Measurements from ENCODE around the gene DLK2.

The DLK2 gene

DNA sequence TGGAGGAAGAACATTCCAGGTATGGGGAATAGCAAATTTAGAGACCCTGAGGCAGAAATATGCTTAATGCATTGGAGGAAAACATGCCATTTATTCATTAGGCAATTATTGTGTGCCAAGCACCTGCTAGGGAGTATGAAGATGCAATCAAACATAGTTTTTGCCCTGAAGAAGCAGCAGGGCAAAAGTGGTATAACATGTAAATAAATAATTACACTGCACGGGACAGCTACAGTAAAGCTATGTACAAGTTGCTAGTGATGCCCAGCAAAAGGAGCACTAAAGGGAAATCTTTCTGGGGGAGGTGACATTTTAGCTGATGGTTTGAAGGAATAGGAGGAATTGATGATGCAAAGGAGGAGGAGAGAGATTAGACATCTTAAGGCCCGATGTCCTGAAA, 21.4 kb upstream of the DLK2 start:
- Histone ChIP-seq H3K9me2 (replicated peaks; ENCODE audit: control insufficient read depth, low read length) (no peaks in the 10 kb centered on the region), H3K9me3 (ENCODE audit: control insufficient read depth, insufficient read depth, low read length) (no peaks in the 10 kb centered on the region), H3K36me3 (ENCODE audit: control insufficient read depth, low read length) (no peaks in the 10 kb centered on the region), H3K4me3 (ENCODE audit: low read length) (peak overlapping the region; percentile 78), H3K4me2 (ENCODE audit: low read length) (peak overlapping the region; percentile 84), H3F3A (ENCODE audit: control insufficient read depth, insufficient read depth) (peaks cover 2% of the 10 kb centered on the region; the same call in 1 of the 2 replicates), H3K27ac (ENCODE audit: low read depth, low read length) (no peak overlapping the region), H3K4me1 (ENCODE audit: control insufficient read depth, low read length) (peaks cover 20% of the 10 kb centered on the region), H4K20me1 (ENCODE audit: control insufficient read depth, insufficient read depth, low read depth, low read length) (no peaks in the 10 kb centered on the region; the same call in 1 of the 2 replicates), H3K27me3 (ENCODE audit: control insufficient read depth, low read length) (no peaks in the 10 kb centered on the region), H3K79me2 (ENCODE audit: control insufficient read depth, low read length) (peaks cover 39% of the 10 kb centered on the region)
- no peak for TF ChIP-seq EZH2phosphoT487 (IDR thresholded peaks at IDR 0.05; ENCODE audit: borderline replicate concordance, low read length)
- TF ChIP-seq, protein P1, sequence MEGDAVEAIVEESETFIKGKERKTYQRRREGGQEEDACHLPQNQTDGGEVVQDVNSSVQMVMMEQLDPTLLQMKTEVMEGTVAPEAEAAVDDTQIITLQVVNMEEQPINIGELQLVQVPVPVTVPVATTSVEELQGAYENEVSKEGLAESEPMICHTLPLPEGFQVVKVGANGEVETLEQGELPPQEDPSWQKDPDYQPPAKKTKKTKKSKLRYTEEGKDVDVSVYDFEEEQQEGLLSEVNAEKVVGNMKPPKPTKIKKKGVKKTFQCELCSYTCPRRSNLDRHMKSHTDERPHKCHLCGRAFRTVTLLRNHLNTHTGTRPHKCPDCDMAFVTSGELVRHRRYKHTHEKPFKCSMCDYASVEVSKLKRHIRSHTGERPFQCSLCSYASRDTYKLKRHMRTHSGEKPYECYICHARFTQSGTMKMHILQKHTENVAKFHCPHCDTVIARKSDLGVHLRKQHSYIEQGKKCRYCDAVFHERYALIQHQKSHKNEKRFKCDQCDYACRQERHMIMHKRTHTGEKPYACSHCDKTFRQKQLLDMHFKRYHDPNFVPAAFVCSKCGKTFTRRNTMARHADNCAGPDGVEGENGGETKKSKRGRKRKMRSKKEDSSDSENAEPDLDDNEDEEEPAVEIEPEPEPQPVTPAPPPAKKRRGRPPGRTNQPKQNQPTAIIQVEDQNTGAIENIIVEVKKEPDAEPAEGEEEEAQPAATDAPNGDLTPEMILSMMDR (IDR thresholded peaks at IDR 0.05; ENCODE audit: low read depth, low read length, poor library complexity, severe bottlenecking): no peak

DNA sequence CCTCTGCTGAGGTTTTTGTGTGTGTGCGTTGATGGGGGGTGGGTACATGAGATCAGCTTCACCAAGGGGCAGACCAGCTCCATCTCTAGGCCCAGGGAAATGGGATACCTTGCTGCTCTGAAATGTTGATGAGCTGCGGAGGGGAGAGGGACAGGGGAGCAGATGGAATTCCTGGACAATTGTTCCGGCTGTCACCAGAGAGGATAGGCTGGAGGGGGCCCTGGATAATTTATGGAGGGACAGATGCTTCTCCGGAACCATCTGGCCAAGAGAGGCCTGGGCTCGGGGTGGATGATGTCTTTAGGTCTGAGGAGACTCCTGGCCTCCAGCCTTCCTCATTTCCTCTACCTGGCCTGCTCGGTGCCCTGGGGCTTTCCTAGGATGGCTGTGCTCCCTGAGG, 20.2 kb upstream of the DLK2 start:
- TF ChIP-seq, protein P1 (IDR thresholded peaks at IDR 0.05; ENCODE audit: low read depth, low read length, poor library complexity, severe bottlenecking): no peak
- TF ChIP-seq EZH2phosphoT487 (IDR thresholded peaks at IDR 0.05; ENCODE audit: borderline replicate concordance, low read length): no peak
- peaks cover 29% of the 10 kb centered on the region for H3K79me2 ChIP-seq (ENCODE audit: control insufficient read depth, low read length)
- no peaks in the 10 kb centered on the region for H3K9me3 ChIP-seq (ENCODE audit: control insufficient read depth, insufficient read depth, low read length)
- H3K4me3 ChIP-seq (ENCODE audit: low read length): no peak overlapping the region
- peaks cover 20% of the 10 kb centered on the region for H3K4me1 ChIP-seq (ENCODE audit: control insufficient read depth, low read length)
- H3F3A ChIP-seq (ENCODE audit: control insufficient read depth, insufficient read depth): peaks cover 2% of the 10 kb centered on the region; the same call in 1 of the 2 replicates
- H3K9me2 ChIP-seq (replicated peaks; ENCODE audit: control insufficient read depth, low read length): no peaks in the 10 kb centered on the region
- H4K20me1 ChIP-seq (ENCODE audit: control insufficient read depth, insufficient read depth, low read depth, low read length): no peaks in the 10 kb centered on the region
- no peak overlapping the region for H3K4me2 ChIP-seq (ENCODE audit: low read length)
- H3K36me3 ChIP-seq (ENCODE audit: control insufficient read depth, low read length): no peaks in the 10 kb centered on the region
- H3K27me3 ChIP-seq (ENCODE audit: control insufficient read depth, low read length): no peaks in the 10 kb centered on the region
- H3K27ac ChIP-seq (ENCODE audit: low read depth, low read length): no peak overlapping the region

DNA sequence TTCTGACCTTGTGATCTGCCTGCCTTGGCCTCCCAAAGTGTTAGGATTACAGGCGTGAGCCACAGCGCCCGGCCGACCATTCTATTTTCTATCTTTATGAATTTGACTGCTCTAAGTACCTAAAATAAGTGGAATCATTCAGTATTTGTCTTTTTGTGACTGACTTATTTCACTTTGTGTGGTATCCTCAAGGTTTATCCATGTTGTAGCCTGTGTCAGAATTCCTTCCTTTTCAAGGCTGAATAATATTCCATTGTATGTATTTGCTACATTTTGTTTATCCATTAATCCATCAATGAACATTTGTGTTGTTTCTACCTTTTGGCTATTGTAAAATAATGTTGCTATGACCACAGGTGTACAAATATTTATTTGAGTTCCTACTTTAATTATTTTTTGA, 17.2 kb upstream of the DLK2 start:
- H3K27me3 ChIP-seq (ENCODE audit: control insufficient read depth, low read length): peaks cover 16% of the 10 kb centered on the region
- H4K20me1 ChIP-seq (ENCODE audit: control insufficient read depth, insufficient read depth, low read depth, low read length): no peaks in the 10 kb centered on the region
- no peaks in the 10 kb centered on the region for H3K9me3 ChIP-seq (ENCODE audit: control insufficient read depth, insufficient read depth, low read length)
- no peaks in the 10 kb centered on the region for H3K9me2 ChIP-seq (replicated peaks; ENCODE audit: control insufficient read depth, low read length)
- no peak for TF ChIP-seq EZH2phosphoT487 (IDR thresholded peaks at IDR 0.05; ENCODE audit: borderline replicate concordance, low read length)
- TF ChIP-seq, protein P1 (IDR thresholded peaks at IDR 0.05; ENCODE audit: low read depth, low read length, poor library complexity, severe bottlenecking): no peak
- no peaks in the 10 kb centered on the region for H3K36me3 ChIP-seq (ENCODE audit: control insufficient read depth, low read length)
- H3K4me1 ChIP-seq (ENCODE audit: control insufficient read depth, low read length): peaks cover 7% of the 10 kb centered on the region
- H3K27ac ChIP-seq (ENCODE audit: low read depth, low read length): no peak overlapping the region
- H3F3A ChIP-seq (ENCODE audit: control insufficient read depth, insufficient read depth): peaks cover 2% of the 10 kb centered on the region; the same call in 1 of the 2 replicates
- peaks cover under 1% of the 10 kb centered on the region for H3K79me2 ChIP-seq (ENCODE audit: control insufficient read depth, low read length)
- H3K4me3 ChIP-seq (ENCODE audit: low read length): no peak overlapping the region
- H3K4me2 ChIP-seq (ENCODE audit: low read length): no peak overlapping the region
